Activated CD4-positive, alpha-beta T cell treated with anti-CD3 and anti-CD28 coated beads, Interleukin-2, amount 50 U/mL, for 16 hours (primary cell): ENCODE results near the gene SHANK3.
"Not testable (repeated sequence)": the region's sequence is repeated elsewhere in the genome, so short reads cannot be mapped to it uniquely, and the experiment has no call there.

Source experiments
- DNase-seq: peaks from one replicate; pipeline ENCODE4 v3.0.0-alpha.2; 2020

The SHANK3 gene

DNA sequence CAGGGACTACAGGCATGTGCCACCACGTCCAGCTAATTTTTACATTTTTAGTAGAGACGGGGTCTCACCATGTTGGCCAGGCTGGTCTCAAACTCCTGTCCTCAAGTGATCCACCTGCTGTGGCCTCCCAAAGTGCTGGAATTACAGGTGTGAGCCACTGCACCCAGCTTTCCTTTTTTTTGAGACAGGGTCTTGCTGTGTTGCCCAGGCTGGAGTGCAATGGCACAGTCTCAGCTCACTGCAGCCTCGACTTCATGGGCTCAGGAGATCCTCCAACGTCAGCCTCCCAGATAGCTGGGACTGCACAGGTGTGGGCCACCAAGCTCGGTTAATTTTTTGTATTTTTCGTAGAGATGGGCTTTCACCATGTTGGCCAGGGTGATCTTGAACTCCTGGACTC is 18.0 kb upstream of the SHANK3 start:
- DNase-seq: not testable (repeated sequence)

GRCh38 chr22:50656122-50657070 is 16.2 kb upstream of the SHANK3 start:
- DNase-seq: no peak

DNA sequence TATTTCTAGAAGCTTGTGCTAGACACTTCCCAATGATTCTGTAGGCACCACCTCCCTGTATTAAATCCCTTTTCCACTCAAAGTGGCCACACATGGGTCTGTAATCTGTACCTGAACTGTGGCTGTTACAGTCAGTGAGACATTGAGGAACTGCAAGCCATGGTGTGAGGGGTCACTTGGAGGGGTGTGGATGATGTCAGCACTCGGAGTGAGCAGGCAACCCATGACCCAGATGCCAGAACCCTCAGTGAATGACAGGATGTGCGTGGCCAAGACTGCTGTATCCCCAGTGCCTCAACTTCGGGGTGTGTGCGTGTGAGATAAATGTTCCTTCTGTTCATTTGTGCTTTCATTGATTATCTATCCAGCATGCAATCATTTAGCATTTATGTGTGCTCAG is 14.7 kb upstream of the SHANK3 start:
- no peak for DNase-seq

GRCh38 chr22:50659711-50660110 is 12.9 kb upstream of the SHANK3 start:
- DNase-seq: not testable (repeated sequence)

DNA sequence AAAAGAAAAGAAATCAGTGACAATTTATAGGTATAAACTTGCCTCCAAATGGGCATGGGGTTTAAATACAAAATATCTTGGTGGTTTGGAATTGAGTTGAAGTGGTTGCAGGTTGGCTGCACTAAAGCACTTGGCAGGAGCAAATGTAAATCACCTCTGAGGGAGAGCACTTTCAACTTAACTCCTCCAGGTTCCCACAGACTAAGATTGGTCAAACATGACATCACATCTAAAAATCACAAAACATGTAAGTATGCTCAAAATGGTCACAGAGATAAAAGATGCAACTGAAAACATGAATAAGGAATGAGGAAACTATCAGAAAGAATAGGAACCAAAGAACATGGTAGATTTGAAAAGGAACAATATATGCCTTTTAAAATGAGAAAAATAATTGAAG is 12.3 kb upstream of the SHANK3 start:
- no peak for DNase-seq

- no peak for DNase-seq
These were observed 7.4 kb upstream of the SHANK3 start for GRCh38 chr22:50665212-50665611.

- DNase-seq: no peak
These were observed 6.9 kb upstream of the SHANK3 start for GRCh38 chr22:50665738-50666137.

DNA sequence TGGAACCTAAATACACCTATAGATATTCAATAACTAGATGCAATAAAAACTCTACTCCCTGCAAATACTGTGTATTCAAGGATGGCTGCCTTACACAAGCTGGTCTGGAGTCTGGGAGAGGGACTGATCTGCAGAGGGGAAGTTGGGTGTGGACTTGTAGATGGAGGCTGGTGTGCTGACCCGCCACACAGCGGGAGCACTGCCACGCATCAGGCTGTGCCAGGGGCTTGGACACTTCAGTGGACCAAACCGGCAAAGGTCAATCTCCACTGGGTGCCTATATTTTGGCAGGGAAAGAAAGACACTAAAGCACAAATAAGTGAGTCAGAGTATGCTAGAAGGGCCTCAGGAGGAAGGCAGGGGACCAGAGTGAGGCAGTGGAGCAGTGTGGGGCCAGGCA is 2.1 kb upstream of the SHANK3 start:
- DNase-seq: no peak

GRCh38 chr22:50670914-50671538 is 1.6 kb upstream of the SHANK3 start:
- no peak for DNase-seq

DNA sequence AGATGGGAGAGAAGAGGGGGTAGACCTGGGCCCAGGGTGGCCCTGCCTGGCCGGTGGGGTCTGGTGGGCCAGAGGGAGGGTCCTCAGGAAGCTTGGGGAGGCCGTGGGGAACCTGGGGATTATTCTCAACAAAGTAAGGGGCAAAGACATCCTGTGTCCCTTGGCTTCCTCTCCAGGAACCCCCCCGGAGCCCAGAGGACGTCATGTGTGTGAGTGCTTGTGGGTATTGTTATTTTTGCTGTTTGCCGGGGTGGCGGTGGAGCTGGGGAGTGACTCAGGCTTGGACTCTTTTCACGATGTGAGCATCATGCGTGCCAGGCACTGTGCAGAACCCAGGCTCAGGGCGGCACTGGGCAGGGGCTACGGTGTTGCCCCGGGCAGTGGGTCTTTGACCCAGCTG is 982 bp upstream of the SHANK3 start:
- DNase-seq: no peak

DNA sequence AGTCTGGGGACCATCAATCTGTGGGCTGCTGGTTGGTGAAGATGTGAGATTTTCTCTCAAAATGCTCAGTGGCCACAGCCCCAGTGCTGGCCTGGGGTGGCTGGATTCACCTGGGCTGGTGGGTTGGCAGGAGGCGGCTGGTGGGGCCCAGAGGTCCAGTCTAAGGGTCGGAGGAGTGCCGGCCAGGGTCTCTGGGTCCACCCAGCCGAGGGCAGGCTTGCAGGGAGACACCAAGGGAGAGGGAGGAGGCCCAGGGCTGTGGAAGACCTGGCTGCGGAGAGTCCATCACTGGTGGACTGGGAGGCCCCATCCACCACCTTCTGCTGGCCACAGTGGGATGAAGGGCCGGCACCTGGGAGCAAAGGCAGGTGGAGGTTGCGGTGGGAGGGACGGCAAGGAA is 582 bp upstream of the SHANK3 start:
- DNase-seq: no peak

GRCh38 chr22:50673231-50674129 is 857 bp downstream of the SHANK3 start:
- DNase-seq: no peak

DNA sequence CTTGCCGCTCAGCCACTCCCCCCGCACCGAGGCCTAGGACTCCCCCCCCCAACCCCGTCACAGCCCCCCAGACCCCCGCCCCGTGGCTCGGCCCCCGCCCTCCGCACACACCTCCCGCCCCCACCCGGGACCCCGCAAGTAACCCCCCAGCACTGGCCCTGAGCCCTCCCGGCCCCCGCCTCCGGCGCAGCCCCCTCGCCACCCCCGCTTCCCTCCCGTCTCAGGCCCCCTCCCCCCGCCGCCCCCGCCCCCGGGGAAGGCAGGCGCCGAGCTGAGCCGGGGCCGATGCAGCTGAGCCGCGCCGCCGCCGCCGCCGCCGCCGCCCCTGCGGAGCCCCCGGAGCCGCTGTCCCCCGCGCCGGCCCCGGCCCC is 1.5 kb downstream of the SHANK3 start:
- no peak for DNase-seq

- no peak for DNase-seq
These were observed 2.3 kb downstream of the SHANK3 start for GRCh38 chr22:50674606-50675552.

DNA sequence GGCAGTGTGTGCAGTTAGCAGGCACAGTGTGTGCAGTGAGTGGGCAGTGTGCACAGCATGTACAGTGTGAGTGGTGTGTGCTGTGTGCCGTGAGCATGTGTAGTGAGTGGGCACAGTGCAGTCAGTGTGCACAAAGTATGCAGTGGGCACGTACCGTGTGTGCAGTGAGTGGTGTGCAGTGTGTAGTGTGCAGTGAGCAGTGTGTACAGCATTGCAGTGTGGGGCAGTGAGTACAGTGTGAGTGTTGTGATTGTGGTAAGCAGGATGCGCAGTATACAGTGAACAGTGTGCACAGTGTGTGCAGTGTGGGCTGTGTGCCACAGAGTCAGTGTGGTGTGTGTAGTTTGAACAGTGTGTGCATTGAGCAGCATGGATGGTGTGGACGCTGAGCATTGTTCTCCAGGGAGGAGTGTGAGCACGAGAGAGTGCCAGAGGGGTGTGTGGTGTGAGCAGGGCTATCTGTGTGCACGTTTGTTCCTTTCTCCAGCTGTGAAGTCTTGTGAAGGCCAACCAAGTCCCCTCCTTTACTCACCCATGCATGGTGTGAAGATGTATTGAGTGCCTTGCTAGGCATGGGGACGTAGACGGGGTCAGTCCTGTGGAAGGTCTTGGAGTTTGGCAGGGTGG is 3.0 kb downstream of the SHANK3 start:
- DNase-seq: no peak

DNA sequence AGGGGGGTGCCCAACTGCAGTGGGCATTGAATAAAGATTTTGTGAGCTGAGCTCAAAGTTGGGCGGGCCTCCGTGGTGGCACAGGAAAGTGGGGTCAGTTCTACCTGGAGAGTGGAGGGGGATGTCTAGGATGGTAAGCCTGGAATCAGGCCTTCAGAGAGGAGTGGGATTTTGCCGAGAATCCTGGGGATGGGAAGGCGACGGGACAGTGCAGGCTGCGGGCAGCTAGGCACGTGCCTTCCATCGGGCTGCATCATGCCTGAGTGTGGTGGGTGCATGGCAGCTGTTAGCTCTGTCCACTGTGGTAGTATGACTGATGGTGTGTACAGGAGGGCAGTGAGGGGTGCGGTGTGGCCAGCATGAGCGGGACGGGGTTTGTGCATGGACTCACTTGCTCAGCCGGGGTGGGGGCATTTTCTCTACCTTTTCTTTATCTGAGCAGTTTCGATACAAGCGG is 3.6 kb downstream of the SHANK3 start:
- DNase-seq: no peak

DNA sequence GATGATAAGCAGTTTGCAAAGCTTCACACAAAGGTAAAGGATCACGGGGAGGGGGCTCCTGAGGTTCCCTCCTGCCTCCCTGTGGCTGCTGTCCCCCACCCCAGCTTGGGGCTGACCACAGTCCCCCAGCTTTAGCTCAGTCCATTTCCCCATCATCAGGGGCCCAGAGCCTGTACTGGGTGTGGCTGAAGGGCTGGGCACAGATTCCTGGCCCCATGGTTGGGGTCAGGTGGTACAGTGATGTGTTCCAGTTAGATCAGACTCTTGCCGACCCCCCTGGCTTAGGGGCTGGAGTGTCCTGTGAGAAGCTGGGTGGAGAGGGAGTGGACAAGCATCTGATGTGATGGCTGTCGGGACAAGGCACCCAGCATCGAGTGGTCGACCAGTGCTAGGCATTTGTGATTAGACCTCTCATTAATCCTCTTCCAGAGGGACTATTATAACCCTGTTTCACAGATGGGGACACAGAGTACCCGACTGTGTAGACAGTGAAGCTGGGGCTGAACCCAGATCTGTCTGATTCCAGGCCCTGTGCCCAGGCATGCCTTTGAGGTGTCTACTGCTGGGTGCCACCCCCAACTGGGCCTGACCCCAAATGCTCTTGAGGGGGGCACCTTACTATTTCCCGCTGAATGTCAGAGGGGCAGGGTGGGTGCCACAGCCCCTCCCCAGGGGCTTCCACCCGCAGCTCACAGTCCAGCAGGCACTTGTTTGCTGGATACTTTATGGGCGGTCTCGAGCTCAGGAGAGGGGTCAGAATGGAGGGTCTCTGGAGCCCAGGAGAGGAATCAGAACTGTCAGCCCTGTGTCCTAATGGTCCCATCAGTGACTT is 4.3 kb downstream of the SHANK3 start:
- no peak for DNase-seq

DNA sequence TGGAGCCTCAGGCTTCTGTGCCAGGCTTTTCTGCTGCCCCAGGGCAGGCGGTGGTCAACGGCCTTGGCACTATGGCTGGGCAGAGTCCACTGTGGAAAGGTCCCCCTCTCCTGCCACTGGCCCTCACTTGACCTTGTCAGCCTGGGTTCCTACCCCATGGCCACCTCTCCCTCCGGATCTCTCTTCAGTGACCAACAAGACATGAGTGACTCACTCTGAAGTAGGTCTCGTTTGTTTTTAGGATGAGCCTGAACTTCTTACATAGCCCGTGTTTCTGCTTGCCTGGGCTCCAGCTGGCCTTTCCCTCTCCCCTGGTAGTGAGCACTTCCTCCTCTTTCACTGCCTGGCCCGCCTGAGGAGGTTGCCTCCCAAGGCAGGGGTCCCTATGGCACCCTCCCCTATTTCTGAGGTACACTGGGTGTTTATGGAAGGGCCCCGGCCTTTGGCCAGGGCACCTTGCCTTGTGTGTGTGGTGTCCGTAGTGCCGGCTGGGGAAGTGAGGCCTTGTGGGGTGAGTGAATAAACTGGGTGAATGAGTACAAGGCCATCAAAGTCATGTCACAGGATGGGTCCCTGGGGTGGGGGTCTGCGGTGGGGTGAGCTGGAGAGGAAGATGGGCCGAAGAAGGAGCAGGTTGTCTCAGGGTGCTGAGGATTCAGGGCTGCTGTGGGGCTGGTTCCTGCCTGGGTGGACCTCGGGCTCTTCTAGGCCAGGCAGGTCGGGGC is 5.0 kb downstream of the SHANK3 start:
- DNase-seq: no peak

GRCh38 chr22:50678218-50678650 is 5.6 kb downstream of the SHANK3 start:
- no peak for DNase-seq
